Daoy (cell line): ENCODE measurements around the gene GH1. TPM values are rescaled to one million over a fixed set of nuclear protein-coding genes. Genes with fewer than 3 reads are reported as not detected.
A peak's percentile ranks its signal among the peaks of the same experiment; 100 is the strongest.

Experiments
- DNase-seq: peaks from one replicate; pipeline ENCODE4 v3.0.0-alpha.2; 2015; ENCODE audit warnings: low read depth
- total RNA-seq: library from RNA; depleted of rRNA; stranded (reverse); fragments of >200 nt; shearing (Covaris generic); gene quantifications from 2 replicates; pipeline ENCODE4 v1.2.3, GENCODE V29; 2014

Gene GH1
- total RNA-seq, 1 experiment from 2014 or later, result not detected

DNA sequence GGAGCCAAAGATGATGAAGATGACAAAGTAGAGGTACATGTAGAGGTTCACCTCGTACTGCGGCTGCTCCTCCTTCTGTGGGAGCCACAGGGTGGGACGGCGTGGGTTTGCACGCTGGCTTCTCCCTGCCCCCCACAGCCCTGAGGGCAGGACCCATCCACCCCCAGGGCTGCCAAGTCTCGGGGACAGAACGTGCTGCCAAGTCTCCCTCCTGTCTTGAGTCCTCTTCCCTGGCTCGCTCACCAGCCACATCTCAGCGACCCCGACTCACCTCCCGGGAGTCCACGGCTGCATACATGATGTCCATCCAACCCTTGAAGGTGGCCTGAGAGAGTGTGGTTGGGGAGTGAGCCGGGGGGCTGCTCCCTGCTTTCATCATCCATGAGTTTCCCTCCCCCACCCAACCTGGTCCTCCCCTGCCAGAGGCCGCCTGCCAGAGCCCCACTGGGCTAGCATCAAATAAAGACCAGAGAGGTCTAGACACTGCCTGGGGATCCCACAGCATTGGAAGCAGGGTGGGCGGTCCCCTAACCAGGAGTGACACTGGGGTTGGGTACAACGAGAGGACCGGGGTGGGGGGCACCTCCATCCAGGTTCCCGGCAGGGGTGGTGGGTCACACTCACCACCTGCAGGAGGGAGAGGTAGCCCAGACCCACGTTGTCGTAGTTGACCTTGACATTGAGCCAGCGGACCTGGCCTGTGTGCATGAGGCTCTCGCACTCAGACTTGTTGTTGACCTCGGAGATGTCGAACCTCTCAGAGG, 26.3 kb upstream of the GH1 start:
- DNase-seq, result no peak

GRCh38 chr17:63943745-63944144, 25.1 kb upstream of the GH1 start:
- DNase-seq, result no peak

- no peak for DNase-seq
Measured at GRCh38 chr17:63942309-63942985, 23.8 kb upstream of the GH1 start.

GRCh38 chr17:63941751-63942150, 23.1 kb upstream of the GH1 start:
- no peak for DNase-seq

GRCh38 chr17:63941162-63941561, 22.5 kb upstream of the GH1 start:
- DNase-seq, result no peak

GRCh38 chr17:63940584-63940983, 21.9 kb upstream of the GH1 start:
- DNase-seq, result no peak

- DNase-seq, result no peak
Measured at GRCh38 chr17:63939884-63940283, 21.2 kb upstream of the GH1 start.

DNA sequence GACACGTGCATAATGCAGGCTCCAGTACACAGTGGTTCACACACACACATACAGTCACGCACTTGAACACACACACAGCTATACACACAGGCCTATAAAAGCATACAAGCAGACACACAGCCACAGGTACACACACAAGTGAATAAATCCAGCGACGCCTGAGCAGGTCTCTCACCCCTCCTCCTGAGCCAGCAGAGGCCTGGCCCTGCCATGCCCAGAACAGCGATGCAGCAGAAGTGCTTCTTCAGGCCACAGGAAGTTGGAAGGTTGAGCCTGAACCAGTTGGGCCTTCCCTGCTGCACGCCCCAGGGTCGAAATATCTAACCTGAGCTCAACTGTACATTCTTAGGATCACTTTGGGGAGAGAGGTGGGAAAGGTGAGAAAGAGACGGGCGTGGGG, 20.8 kb upstream of the GH1 start:
- DNase-seq, result no peak

GRCh38 chr17:63937920-63938319, 19.3 kb upstream of the GH1 start:
- DNase-seq, result no peak

GRCh38 chr17:63937319-63937718, 18.7 kb upstream of the GH1 start:
- DNase-seq, result no peak

DNA sequence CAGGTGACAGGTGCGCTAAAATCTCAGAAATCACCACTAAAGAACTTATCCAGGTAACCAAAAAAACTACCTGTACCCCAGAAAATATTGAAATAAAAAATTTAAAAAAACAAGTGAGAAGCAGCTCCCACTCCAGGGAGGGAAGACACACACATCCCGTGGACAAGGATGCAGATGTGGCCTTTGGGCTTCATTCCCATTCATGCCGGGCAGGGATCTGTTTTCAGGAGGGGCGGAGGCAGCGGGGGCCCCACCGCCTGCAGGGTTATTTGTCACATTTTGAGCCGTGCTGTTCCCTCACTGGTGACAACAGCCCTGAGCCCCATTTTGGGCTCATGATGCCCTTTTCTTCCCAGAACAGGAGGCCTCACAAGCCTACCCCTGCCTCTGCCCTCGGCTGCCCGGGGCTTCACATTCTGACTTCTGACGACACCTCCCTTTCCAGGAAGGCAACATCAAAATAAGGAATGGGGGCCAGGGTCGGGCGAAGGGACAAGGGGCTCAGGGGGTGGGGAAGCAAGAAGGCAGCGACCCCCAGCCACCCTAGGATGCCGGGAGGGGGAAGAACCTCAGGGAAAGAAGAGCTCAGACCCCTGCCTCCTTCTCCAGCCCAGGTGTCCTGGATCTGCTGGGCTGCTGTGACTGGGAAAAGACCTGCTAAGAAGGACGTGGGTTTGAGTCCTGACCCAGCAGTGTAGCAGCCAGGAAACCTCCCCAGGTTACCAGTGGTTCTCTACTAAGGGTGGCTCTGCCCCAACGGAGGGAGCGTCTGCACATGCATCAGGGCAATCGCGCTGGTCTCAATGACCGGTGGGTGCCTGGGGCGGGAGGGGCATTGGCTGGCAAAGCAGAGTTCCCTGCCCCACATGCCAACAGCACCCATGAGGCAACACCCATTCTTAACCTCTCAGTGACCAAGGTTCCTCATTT, 15.8 kb upstream of the GH1 start:
- no peak for DNase-seq

- no peak for DNase-seq
Measured at GRCh38 chr17:63933598-63933997, 15.0 kb upstream of the GH1 start.

DNA sequence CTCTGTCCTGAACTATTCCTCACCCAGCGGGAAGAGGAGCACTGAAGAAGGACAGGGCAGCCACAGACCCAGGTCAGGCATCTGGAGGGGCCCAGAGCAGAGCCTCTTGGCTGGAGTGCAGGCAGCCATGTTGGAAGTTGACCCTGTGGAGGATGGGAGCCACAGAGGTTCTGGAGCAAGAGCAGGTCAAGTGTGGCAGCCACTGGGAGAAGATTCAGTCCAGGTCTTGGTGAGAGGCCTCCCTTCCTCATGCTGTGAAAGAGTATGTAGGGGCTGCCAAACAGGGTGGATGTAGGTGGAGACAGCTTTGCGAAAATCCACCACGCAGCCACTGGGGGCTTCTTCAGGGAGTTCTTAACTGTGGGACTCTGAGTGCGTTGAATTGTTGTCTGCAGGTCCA, 14.1 kb upstream of the GH1 start:
- no peak for DNase-seq

GRCh38 chr17:63931981-63932561, 13.4 kb upstream of the GH1 start, which contains the start of gene CD79B:
CD79B (minus strand) TSS chr17:63932331; CDS start chr17:63932261, 70 bp downstream.
- DNase-seq, result no peak

DNA sequence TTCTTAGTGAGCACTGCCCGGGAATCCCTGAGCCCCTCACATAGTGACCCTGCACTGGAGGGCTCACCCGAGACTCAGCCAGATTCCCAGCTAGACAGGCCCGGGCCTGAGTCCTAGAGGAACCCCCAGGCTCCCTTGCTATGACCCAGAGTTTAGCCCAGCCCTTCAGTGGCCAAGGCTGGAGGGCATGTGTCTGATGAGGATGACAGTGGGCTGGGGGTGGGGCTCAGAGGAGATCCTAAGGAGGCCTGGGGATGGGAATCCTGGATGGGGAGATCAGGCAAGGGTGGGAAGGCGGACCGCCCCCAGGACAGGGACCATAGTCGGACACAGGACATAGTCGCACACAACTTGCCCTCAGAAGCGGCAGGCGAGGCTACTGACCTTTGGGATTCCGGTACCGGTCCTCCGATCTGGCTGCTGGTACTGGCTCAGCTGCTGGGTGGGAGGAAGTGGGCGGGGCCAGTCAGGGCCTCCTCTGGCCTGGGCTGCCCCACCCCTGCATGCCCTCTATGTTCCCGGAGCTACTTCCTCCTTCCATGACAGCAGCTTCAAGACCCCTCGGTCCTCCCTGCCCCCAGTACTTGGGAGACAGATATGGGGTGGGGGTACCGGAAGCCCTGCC, 12.4 kb upstream of the GH1 start:
- peak; percentile 43 for DNase-seq

- no peak for DNase-seq
Measured at GRCh38 chr17:63929860-63930766, 11.5 kb upstream of the GH1 start.

DNA sequence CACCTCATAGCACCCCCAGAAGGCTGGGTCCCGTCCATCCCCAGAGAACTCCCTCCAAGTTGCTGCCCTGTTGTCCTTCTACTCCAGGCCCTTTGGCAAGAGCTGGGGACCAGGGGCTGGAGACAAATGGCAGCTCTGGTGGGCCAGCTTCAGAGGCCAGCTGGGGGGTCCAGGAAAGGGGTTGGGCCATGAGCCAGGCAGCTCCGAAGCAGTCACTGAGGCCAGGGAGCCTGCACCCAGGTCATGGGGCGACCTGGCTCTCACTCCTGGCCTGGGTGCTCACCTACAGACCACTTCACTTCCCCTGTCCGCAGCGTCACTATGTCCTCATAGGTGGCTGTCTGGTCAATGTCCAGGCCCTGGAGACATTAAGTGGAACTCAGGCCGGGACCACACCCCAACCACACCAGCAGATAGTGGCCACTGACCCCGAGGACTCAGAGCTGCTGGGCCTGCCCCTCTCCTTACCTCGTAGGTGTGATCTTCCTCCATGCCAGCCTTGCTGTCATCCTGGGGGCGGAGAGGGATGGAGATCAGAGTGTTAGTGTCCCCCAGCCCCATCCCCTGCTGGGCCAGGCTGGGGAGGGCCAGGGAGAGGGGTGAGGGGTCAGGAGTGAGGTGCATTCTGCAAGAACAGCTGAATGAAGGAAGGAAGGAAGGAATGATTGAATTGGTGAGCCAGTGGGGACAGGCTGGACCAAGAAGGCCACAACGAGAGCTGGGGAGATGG, 10.5 kb upstream of the GH1 start:
- DNase-seq, result no peak

GRCh38 chr17:63928172-63928666, 9.6 kb upstream of the GH1 start:
- DNase-seq, result no peak

DNA sequence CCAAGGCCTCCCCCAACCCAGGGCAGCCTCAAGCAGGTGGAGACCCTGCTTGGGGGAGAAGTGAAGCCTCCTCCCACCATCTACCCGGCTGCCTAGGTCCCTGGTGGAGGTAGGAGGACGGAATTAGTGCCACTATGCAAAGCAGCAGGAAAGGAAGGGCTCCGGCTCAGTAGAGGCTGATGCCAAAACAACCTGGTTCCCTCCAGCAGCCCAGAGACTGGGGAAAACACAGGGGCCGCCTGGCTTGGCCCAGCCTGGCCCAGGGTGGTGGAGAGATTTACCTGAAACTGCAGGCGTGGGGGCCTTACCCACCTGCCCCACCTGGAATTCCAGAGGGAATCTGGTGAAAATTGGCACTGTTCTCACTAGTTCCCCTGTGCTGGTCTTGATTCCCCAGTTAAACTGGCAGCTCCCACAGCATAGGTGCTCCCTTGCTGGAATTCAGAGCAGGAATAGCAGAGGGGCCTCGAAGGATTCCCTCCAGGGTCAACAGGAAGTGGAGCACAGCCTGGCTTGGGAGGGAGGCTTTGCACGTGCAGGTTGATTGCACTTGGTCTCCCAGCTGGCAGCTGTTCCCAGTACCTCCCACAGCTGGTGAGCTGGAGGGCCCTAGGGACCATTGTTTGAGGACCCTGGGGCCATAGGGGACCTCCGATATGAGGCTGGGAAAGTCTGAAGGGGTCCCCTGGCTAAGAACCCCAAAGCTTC, 9.0 kb upstream of the GH1 start:
- no peak for DNase-seq
